LNCAP (cell line): ENCODE data around the gene LNX1.

Experiments used
- CTCF ChIP-seq: fragments of 450-650 bp; IDR thresholded peaks from 2 replicates; pipeline ENCODE4 v1.5.1; 2017; ENCODE audit warnings: mild to moderate bottlenecking

LNX1 gene

DNA sequence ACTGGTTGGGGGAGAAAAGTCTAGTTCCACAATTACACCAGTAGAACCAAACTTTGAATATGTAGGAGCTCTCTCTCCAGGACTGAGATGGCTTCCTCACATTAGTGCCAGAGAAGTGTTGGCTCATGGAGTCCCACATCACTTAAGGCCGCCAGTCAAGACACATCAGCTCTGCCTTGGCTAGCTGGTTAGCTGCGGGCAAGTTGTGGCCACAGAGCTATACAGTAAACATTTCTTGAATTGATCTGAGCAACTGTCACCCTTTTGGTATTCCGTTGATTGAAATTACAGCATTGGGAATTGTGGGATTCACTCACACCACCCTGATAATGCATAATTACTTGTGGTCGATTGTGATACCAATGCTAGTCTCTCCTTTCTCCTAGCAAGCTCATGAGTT is 76.2 kb downstream of the LNX1 start:
- TF ChIP-seq CTCF = no peak

GRCh38 chr4:53514509-53514908 is 76.8 kb downstream of the LNX1 start:
- TF ChIP-seq CTCF = no peak

GRCh38 chr4:53512608-53513007 is 78.7 kb downstream of the LNX1 start:
- no peak for TF ChIP-seq CTCF

DNA sequence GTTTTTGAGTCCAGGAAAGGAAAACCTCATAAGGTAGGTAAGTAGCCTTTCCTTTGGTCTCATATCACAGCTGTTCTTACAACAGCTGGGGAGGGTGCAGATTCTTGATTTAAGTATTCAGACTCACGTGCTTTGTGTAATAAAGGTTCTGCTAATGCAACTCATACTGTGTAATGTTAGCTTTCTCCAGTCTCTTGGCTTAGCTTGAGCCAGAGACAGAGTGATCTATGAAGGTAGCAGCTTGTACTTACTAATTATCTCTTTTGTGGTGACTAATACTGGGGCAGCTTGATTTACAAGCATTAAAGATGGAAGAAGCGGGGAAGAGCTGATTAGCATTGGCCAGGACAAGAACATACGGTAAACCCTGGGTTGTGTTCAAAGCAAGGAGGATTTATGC is 80.3 kb downstream of the LNX1 start:
- no peak for TF ChIP-seq CTCF

- TF ChIP-seq CTCF = no peak
Observed at GRCh38 chr4:53510321-53510720, 81.0 kb downstream of the LNX1 start.

DNA sequence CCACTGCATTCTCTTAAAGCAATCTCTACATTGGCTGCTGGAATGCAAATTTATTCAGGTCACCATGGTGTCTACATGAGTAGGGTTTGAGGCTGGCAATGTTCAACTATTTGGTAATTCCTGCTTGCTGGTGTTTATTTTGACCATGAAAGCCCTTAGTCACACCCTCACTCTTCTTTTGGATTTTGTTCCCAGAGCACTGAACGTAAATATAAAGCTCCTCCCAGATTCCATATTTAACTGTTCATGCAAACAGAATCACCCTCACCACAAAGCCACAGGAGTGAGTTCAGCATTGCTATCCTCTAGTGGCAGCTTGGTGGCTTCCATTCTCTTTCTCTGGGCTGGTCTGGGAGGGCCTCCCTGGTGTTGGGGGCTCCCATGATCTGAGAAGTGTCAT is 82.8 kb downstream of the LNX1 start:
- TF ChIP-seq CTCF = no peak

GRCh38 chr4:53507671-53508286 is 83.5 kb downstream of the LNX1 start:
- TF ChIP-seq CTCF = no peak

GRCh38 chr4:53507058-53507457 is 84.2 kb downstream of the LNX1 start:
- no peak for TF ChIP-seq CTCF
